ENCODE data around the gene NSUN6. TPM values are rescaled to one million over a fixed set of nuclear protein-coding genes. Genes with fewer than 3 reads are reported as not detected.

Gene NSUN6
- total RNA-seq, 1 experiment from 2014 or later, result 15.1 TPM

Other genes with a start within 250 kb of the NSUN6 start
- gene ARL5B, start 7.8 kb upstream of the NSUN6 start, total RNA-seq (2021), result 37.6 to 44.1 TPM (median 39.4 TPM) in 3 replicates

Measured in WTC11 (cell line).